ENCODE results near the gene ANO2.

GRCh38 chr12:5665615-5666014, 279.4 kb downstream of the ANO2 start:
- TF ChIP-seq, protein P1, sequence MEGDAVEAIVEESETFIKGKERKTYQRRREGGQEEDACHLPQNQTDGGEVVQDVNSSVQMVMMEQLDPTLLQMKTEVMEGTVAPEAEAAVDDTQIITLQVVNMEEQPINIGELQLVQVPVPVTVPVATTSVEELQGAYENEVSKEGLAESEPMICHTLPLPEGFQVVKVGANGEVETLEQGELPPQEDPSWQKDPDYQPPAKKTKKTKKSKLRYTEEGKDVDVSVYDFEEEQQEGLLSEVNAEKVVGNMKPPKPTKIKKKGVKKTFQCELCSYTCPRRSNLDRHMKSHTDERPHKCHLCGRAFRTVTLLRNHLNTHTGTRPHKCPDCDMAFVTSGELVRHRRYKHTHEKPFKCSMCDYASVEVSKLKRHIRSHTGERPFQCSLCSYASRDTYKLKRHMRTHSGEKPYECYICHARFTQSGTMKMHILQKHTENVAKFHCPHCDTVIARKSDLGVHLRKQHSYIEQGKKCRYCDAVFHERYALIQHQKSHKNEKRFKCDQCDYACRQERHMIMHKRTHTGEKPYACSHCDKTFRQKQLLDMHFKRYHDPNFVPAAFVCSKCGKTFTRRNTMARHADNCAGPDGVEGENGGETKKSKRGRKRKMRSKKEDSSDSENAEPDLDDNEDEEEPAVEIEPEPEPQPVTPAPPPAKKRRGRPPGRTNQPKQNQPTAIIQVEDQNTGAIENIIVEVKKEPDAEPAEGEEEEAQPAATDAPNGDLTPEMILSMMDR (IDR thresholded peaks at IDR 0.05; ENCODE audit: poor library complexity, severe bottlenecking): no peak
- no peak for TF ChIP-seq REST (IDR thresholded peaks at IDR 0.05; ENCODE audit: borderline replicate concordance)
- no peak for TF ChIP-seq EP300 (conservative IDR thresholded peaks at IDR 0.05; ENCODE audit: poor library complexity, severe bottlenecking)

Measured in neural cell (in vitro differentiated cells).